Stimulated activated CD8-positive, alpha-beta memory T cell treated with anti-CD3 and anti-CD28 coated beads, Interleukin-7, amount 100 ng/mL, for 4 hours (primary cell): Measurements from ENCODE around the gene TRIM74.
"Not testable (repeated sequence)": the region's sequence is repeated elsewhere in the genome, so short reads cannot be mapped to it uniquely, and the experiment has no call there.

ENCODE experiments used
- DNase-seq, 2 donors: peaks; one replicate each; pipeline ENCODE4 v3.0.0-alpha.2; 2020; ENCODE audit warnings: low read depth in 2 of 2

The TRIM74 gene

GRCh38 chr7:72968980-72969516, at the start of gene TRIM74:
Gene TRIM74 (minus strand): TSS chr7:72969466. CDS start chr7:72966157, 3,309 bp downstream.
- not testable (repeated sequence) for DNase-seq

- DNase-seq = not testable (repeated sequence)
These were observed 37.2 kb upstream of the TRIM74 start for GRCh38 chr7:73006491-73006890.

- peak; percentile 87 for DNase-seq
These were observed 36.6 kb upstream of the TRIM74 start for GRCh38 chr7:73005693-73006447.

- DNase-seq = peak; percentile 29 to 71
These were observed 36.1 kb upstream of the TRIM74 start for GRCh38 chr7:73005356-73005692.

- DNase-seq = not testable (repeated sequence)
These were observed 28.7 kb upstream of the TRIM74 start for GRCh38 chr7:72997887-72998468.

GRCh38 chr7:72997447-72997846, 28.2 kb upstream of the TRIM74 start:
- DNase-seq = not testable (repeated sequence)

- not testable (repeated sequence) for DNase-seq
These were observed 26.2 kb upstream of the TRIM74 start for GRCh38 chr7:72995484-72995883.

- not testable (repeated sequence) for DNase-seq
These were observed 21.1 kb upstream of the TRIM74 start for GRCh38 chr7:72990146-72990913.

- not testable (repeated sequence) for DNase-seq
These were observed 12.8 kb upstream of the TRIM74 start for GRCh38 chr7:72982084-72982483.

- not testable (repeated sequence) for DNase-seq
These were observed 11.1 kb upstream of the TRIM74 start for GRCh38 chr7:72980382-72980781.

- not testable (repeated sequence) for DNase-seq
These were observed 7.2 kb upstream of the TRIM74 start for GRCh38 chr7:72976434-72976833.

- not testable (repeated sequence) for DNase-seq
These were observed 6.5 kb upstream of the TRIM74 start for GRCh38 chr7:72975656-72976286.

- not testable (repeated sequence) for DNase-seq
These were observed 5.5 kb upstream of the TRIM74 start for GRCh38 chr7:72974781-72975180.

GRCh38 chr7:72971505-72971904, 2.2 kb upstream of the TRIM74 start:
- DNase-seq = not testable (repeated sequence)

- DNase-seq = not testable (repeated sequence)
These were observed 422 bp upstream of the TRIM74 start for GRCh38 chr7:72969688-72970087.

- not testable (repeated sequence) for DNase-seq
These were observed 2.4 kb downstream of the TRIM74 start for GRCh38 chr7:72966892-72967291.

- DNase-seq = not testable (repeated sequence)
These were observed 3.9 kb downstream of the TRIM74 start for GRCh38 chr7:72965186-72965975.

GRCh38 chr7:72963056-72963455, 6.2 kb downstream of the TRIM74 start:
- DNase-seq = not testable (repeated sequence)

- DNase-seq = not testable (repeated sequence)
These were observed 8.0 kb downstream of the TRIM74 start for GRCh38 chr7:72961346-72961650.

- not testable (repeated sequence) for DNase-seq
These were observed 8.5 kb downstream of the TRIM74 start for GRCh38 chr7:72960626-72961345.
